H1 (cell line): ENCODE data around the gene SLC27A4. TPM values are rescaled to one million over a fixed set of nuclear protein-coding genes. Genes with fewer than 3 reads are reported as not detected.

Experiments used
- CTCF ChIA-PET: fragments of 300-600 bp; sonication (Branson Sonifier 250); formaldehyde crosslinking; loops from one replicate; lab custom pipeline; 2021; ENCODE audit not compliant: partially characterized antibody; lab: Charles Lee
- POLR2A ChIA-PET: fragments of 300-600 bp; sonication (Branson Sonifier 250); formaldehyde crosslinking; loops from one replicate; lab custom pipeline; 2021; ENCODE audit warnings: inconsistent platforms; ENCODE audit not compliant: partially characterized antibody; lab: Charles Lee
- DNase-seq, 2 experiments: peaks; one replicate each; pipeline versions ENCODE4 v3.0.0 to v3.0.0-alpha.2; 2010 to 2022; ENCODE audit warnings: low spot score in 2 of 2, low read depth in 1 of 2, mixed read lengths in 1 of 2
- FAIRE-seq: peaks from 2 replicates; lab custom pipeline; 2011; peaks lifted over from hg19 to GRCh38; lab: Jason Lieb, UNC
- H2AFZ ChIP-seq: 2 replicates; pipeline ENCODE4 v1.8.1; 2012; ENCODE audit warnings: low read length, inconsistent platforms
- H2AK5ac ChIP-seq: 2 replicates; pipeline ENCODE4 v1.6.1; 2013; ENCODE audit warnings: low read depth, low read length
- H2BK120ac ChIP-seq: replicated peaks from 2 replicates; pipeline ENCODE3; 2013; ENCODE audit warnings: low read depth, low read length, inconsistent platforms
- H2BK12ac ChIP-seq: 2 replicates; pipeline ENCODE4 v1.6.1; 2013; ENCODE audit warnings: low read depth, low read length
- H2BK15ac ChIP-seq: 2 replicates; pipeline ENCODE4 v1.6.1; 2013; ENCODE audit warnings: low read length
- H2BK20ac ChIP-seq: 2 replicates; pipeline ENCODE4 v1.6.1; 2013; ENCODE audit warnings: low read length
- H2BK5ac ChIP-seq: 2 replicates; pipeline ENCODE4 v1.6.1; 2013; ENCODE audit warnings: low read depth, low read length
- H3K14ac ChIP-seq: 2 replicates; pipeline ENCODE4 v1.6.1; 2013; ENCODE audit warnings: inconsistent platforms; ENCODE audit not compliant: insufficient read length
- H3K18ac ChIP-seq: 2 replicates; pipeline ENCODE4 v1.6.1; 2013; ENCODE audit warnings: low read length; ENCODE audit errors: extremely low read depth
- H3K23ac ChIP-seq: 2 replicates; pipeline ENCODE4 v1.6.1; 2013; ENCODE audit warnings: inconsistent platforms; ENCODE audit not compliant: insufficient read length
- H3K23me2 ChIP-seq: 2 replicates; pipeline ENCODE4 v1.6.1; 2013; ENCODE audit warnings: low read depth, low read length
- H3K27ac ChIP-seq: 2 replicates; pipeline ENCODE4 v1.6.1; 2011; ENCODE audit warnings: low read depth, low read length, inconsistent platforms
- H3K27me3 ChIP-seq, 4 experiments: replicated peaks in 1 of 4; 1 replicate in 1 of 4; 2 replicates in 3 of 4; pipeline versions ENCODE4 v1.6.1 to v1.8.1; 2011 to 2013; ENCODE audit warnings: low read length in 3 of 4, mild to moderate bottlenecking in 3 of 4, inconsistent platforms in 2 of 4, mixed read lengths in 2 of 4, moderate library complexity in 1 of 4; ENCODE audit not compliant: control insufficient read depth in 3 of 4, insufficient read depth in 3 of 4; ENCODE audit errors: extremely low read depth in 1 of 4
- H3K36me3 ChIP-seq, 4 experiments: 2 replicates each; pipeline versions ENCODE4 v1.6.1 to v1.8.1; 2011 to 2013; ENCODE audit warnings: mild to moderate bottlenecking in 4 of 4, low read length in 3 of 4, moderate library complexity in 2 of 4, control low read depth in 1 of 4, inconsistent platforms in 1 of 4; ENCODE audit not compliant: insufficient read depth in 4 of 4, control insufficient read depth in 2 of 4
- H3K4ac ChIP-seq: replicated peaks from 2 replicates; pipeline ENCODE3; 2013; ENCODE audit warnings: low read length, low read depth, mixed read lengths, inconsistent platforms; ENCODE audit not compliant: insufficient read length
- H3K4me1 ChIP-seq, 4 experiments: replicated peaks in 1 of 4; 1 replicate in 1 of 4; 2 replicates in 3 of 4; pipeline versions ENCODE4 v1.6.1 to v1.8.1; 2011 to 2013; ENCODE audit warnings: low read length in 3 of 4, inconsistent platforms in 2 of 4, mixed read lengths in 1 of 4; ENCODE audit not compliant: insufficient read depth in 4 of 4, control insufficient read depth in 3 of 4
- H3K4me2 ChIP-seq, 2 experiments: 2 replicates each; pipeline versions ENCODE4 v1.6.1 to v1.8.1; 2011 to 2013; ENCODE audit warnings: low read depth in 2 of 2, low read length in 2 of 2, control low read depth in 1 of 2, inconsistent platforms in 1 of 2, mild to moderate bottlenecking in 1 of 2; ENCODE audit not compliant: insufficient read depth in 1 of 2
- H3K4me3 ChIP-seq, 4 experiments: fragments of 200-600, 300-600 bp in 1 of 4; sonication (generic), shearing (Covaris generic), sonication (Bioruptor Twin) in 1 of 4; 2 replicates each; pipeline versions ENCODE4 v1.5.1 to v1.8.1; 2011 to 2016; ENCODE audit warnings: low read length in 4 of 4, low read depth in 3 of 4, control low read depth in 2 of 4, inconsistent platforms in 2 of 4, mild to moderate bottlenecking in 2 of 4, mixed read lengths in 1 of 4, moderate library complexity in 1 of 4; ENCODE audit not compliant: insufficient read depth in 2 of 4; ENCODE audit errors: extremely low read depth in 1 of 4
- H3K56ac ChIP-seq: replicated peaks from 2 replicates; pipeline ENCODE3; 2013; ENCODE audit warnings: low read depth, mild to moderate bottlenecking, mixed read lengths, low read length, inconsistent platforms; ENCODE audit not compliant: insufficient read length
- H3K79me1 ChIP-seq: 2 replicates; pipeline ENCODE4 v1.6.1; 2013; ENCODE audit warnings: low read depth, low read length, control low read depth
- H3K79me2 ChIP-seq, 2 experiments: 2 replicates each; pipeline versions ENCODE4 v1.6.1 to v1.8.1; 2012 to 2013; ENCODE audit warnings: low read length in 2 of 2, mild to moderate bottlenecking in 2 of 2, inconsistent platforms in 1 of 2; ENCODE audit not compliant: insufficient read depth in 2 of 2, control insufficient read depth in 1 of 2
- H3K9ac ChIP-seq, 4 experiments: replicated peaks in 1 of 4; 1 replicate in 1 of 4; 2 replicates in 3 of 4; pipeline versions ENCODE4 v1.6.1 to v1.8.1; 2011 to 2013; ENCODE audit warnings: low read depth in 3 of 4, low read length in 3 of 4, control low read depth in 2 of 4, mild to moderate bottlenecking in 2 of 4, moderate library complexity in 2 of 4, inconsistent platforms in 1 of 4; ENCODE audit errors: extremely low read depth in 1 of 4
- H3K9me3 ChIP-seq, 2 experiments: 2 replicates each; pipeline versions ENCODE4 v1.6.1 to v1.8.1; 2012 to 2013; ENCODE audit warnings: mild to moderate bottlenecking in 2 of 2, moderate library complexity in 2 of 2, control low read depth in 1 of 2, inconsistent platforms in 1 of 2, low read depth in 1 of 2, low read length in 1 of 2, mixed read lengths in 1 of 2; ENCODE audit not compliant: insufficient read depth in 2 of 2
- H4K20me1 ChIP-seq, 2 experiments: replicated peaks in 1 of 2; 2 replicates each; pipeline versions ENCODE3 to v1.8.1; 2011 to 2013; ENCODE audit warnings: inconsistent platforms in 2 of 2, low read length in 2 of 2, mild to moderate bottlenecking in 1 of 2; ENCODE audit not compliant: insufficient read depth in 2 of 2, control insufficient read depth in 1 of 2
- H4K5ac ChIP-seq: 2 replicates; pipeline ENCODE4 v1.6.1; 2013; ENCODE audit warnings: low read length, low read depth, mixed read lengths, inconsistent platforms; ENCODE audit not compliant: insufficient read length
- H4K8ac ChIP-seq: 2 replicates; pipeline ENCODE4 v1.8.0; 2013; ENCODE audit warnings: mild to moderate bottlenecking, moderate library complexity, low read length, inconsistent platforms; ENCODE audit not compliant: insufficient read depth; ENCODE audit errors: extremely low read depth
- H4K91ac ChIP-seq: replicated peaks from 2 replicates; pipeline ENCODE3; 2013; ENCODE audit warnings: low read length, mixed read lengths, inconsistent platforms; ENCODE audit not compliant: insufficient read length
- ATF3 ChIP-seq: IDR thresholded peaks from 2 replicates; pipeline ENCODE4 v1.6.1; 2011; ENCODE audit warnings: low read depth, mild to moderate bottlenecking, low read length; ENCODE audit not compliant: insufficient read depth
- CHD1 ChIP-seq: IDR thresholded peaks from 2 replicates; pipeline ENCODE4 v1.6.1; 2012; ENCODE audit warnings: low read depth, low read length, improper control_type of control experiment
- GTF2F1 ChIP-seq: IDR thresholded peaks from 2 replicates; pipeline ENCODE4 v1.6.1; 2012; ENCODE audit warnings: low read depth, low read length, improper control_type of control experiment, borderline replicate concordance
- NRF1 ChIP-seq: IDR thresholded peaks from 2 replicates; pipeline ENCODE4 v1.6.1; 2011; ENCODE audit warnings: mild to moderate bottlenecking, low read depth, low read length, improper control_type of control experiment
- TAF1 ChIP-seq: IDR thresholded peaks from 2 replicates; pipeline ENCODE4 v1.6.1; 2011; ENCODE audit warnings: mild to moderate bottlenecking, low read depth, low read length
- TEAD4 ChIP-seq: IDR thresholded peaks from 2 replicates; pipeline ENCODE4 v1.6.1; 2012; ENCODE audit warnings: low read depth, low read length, inconsistent platforms, mixed read lengths
- YY1 ChIP-seq: IDR thresholded peaks from 2 replicates; pipeline ENCODE4 v1.6.1; 2011; ENCODE audit warnings: low read depth, mild to moderate bottlenecking, low read length
- WGBS, 2 experiments: shearing (Covaris generic) in 1 of 2; methylation state at CpG; one replicate each; pipeline versions ENCODE4 v1.1.6 to v1.1.7; 2013 to 2015; ENCODE audit warnings: low lambda C conversion rate in 2 of 2, mixed read lengths in 2 of 2, inconsistent platforms in 1 of 2, low coverage in 1 of 2, missing lambda C conversion rate in 1 of 2; ENCODE audit not compliant: insufficient replicate concordance in 2 of 2, insufficient coverage in 1 of 2, insufficient read length in 1 of 2; ENCODE audit errors: extremely low coverage in 1 of 2, missing lambda C conversion rate in 1 of 2; 5-methylcytosine and 5-hydroxymethylcytosine counted together
- polyA plus RNA-seq, 7 experiments: library from polyadenylated mRNA; depleted of rRNA in 3 of 7; stranded (reverse) in 5 of 7; unstranded in 2 of 7; fragments of >200 nt in 5 of 7; fragments of 200-250 nt in 2 of 7; gene quantifications; 1 replicate in 5 of 7; 2 replicates in 1 of 7; 4 replicates in 1 of 7; pipeline versions ENCODE4 v1.2.1 to v1.2.3, GENCODE V29; 2011 to 2013; ENCODE audit warnings: missing spikeins in 2 of 7, mixed read lengths in 2 of 7
- total RNA-seq: library from RNA; stranded (reverse); fragmentation: NEBNext Ultra II Directional; extraction: Animal tissue kit (Norgen Biotek cat#: 25700); gene quantifications from 2 replicates; pipeline ENCODE4 v1.2.1, GENCODE V29; 2021
- TF ChIP-seq, protein P1 (sequence below): IDR thresholded peaks from 2 replicates; pipeline ENCODE4 v1.6.1; 2012; ENCODE audit warnings: low read length, inconsistent platforms

SLC27A4 gene
- total and polyA plus RNA-seq, 2 of the 8 experiments (the other 6 are each of a cell fraction or from before 2014, with no cell fraction given): 14.9 to 20.5 TPM

DNA sequence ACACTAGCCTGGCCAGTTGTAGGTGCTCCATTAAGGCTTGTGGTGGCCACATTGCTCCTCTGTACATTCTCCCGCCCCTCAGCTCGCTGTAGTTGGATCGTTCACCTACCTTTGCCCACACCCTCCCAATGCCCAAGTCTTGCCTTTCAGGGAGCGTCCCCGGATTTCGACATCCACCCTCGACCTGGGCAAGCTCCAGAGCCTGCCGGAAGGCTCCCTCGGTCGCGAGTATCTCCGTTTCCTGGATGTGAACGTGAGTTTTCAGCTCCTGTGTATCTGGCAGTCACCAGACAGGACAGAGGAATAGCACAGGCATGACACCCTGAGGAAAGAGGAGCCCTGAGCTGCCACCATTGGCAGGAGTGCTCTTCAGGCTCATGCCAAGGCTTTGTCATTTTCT is 14.7 kb upstream of the SLC27A4 start:
- Histone ChIP-seq H3K4me1 (no peaks in the 10 kb centered on the region; a peak in 3 of 7 replicates), H3K36me3 (peaks cover 0 to 11% (median 1%) of the 10 kb centered on the region in 4 experiments; a peak in 4 of 8 replicates), H2BK5ac (no peak overlapping the region), H3K4me3 (no peak overlapping the region), H2BK20ac (no peak overlapping the region), H3K4me2 (no peak overlapping the region), H3K9ac (no peak overlapping the region), H3K9me3 (no peaks in the 10 kb centered on the region), H4K5ac (no peak overlapping the region), H3K23me2 (peaks cover 7% of the 10 kb centered on the region), H3K14ac (no peak overlapping the region), H3K56ac (no peak overlapping the region), H3K27ac (no peak overlapping the region), H4K20me1 (peaks cover 1 to 3% of the 10 kb centered on the region in 2 experiments), H2BK12ac (no peak overlapping the region), H2BK120ac (no peak overlapping the region), H3K79me2 (peaks cover 0 to 25% of the 10 kb centered on the region in 2 experiments; a peak in 2 of 4 replicates), H3K23ac (no peak overlapping the region), H4K8ac (peak overlapping the region; percentile 38; the same call in 1 of the 2 replicates), H2AK5ac (no peak overlapping the region), H2BK15ac (no peak overlapping the region), H3K27me3 (no peaks in the 10 kb centered on the region), H3K18ac (no peak overlapping the region), H4K91ac (no peak overlapping the region), H3K79me1 (peaks cover 8% of the 10 kb centered on the region; the same call in 1 of the 2 replicates), H2AFZ (no peak overlapping the region), H3K4ac (no peak overlapping the region)
- FAIRE-seq (no peak), DNase-seq (no peak)
- 97% methylated on average over 13 of the region's 13 CpGs; no CpG with 5 or more reads in 1 of the 2 experiments for WGBS, 2 experiments
- CTCF ChIA-PET: interaction anchor here (1.1 to 2.9 kb wide), 9 partner anchors 10 to 142 kb away, joined by 3 to 12 read pairs (median 4); no protein-coding TSS in a partner anchor
- TF ChIP-seq GTF2F1: no peak
- TF ChIP-seq, protein P1, sequence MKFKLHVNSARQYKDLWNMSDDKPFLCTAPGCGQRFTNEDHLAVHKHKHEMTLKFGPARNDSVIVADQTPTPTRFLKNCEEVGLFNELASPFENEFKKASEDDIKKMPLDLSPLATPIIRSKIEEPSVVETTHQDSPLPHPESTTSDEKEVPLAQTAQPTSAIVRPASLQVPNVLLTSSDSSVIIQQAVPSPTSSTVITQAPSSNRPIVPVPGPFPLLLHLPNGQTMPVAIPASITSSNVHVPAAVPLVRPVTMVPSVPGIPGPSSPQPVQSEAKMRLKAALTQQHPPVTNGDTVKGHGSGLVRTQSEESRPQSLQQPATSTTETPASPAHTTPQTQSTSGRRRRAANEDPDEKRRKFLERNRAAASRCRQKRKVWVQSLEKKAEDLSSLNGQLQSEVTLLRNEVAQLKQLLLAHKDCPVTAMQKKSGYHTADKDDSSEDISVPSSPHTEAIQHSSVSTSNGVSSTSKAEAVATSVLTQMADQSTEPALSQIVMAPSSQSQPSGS: no peak
- TF ChIP-seq TEAD4: no peak
- TF ChIP-seq NRF1: no peak
- TF ChIP-seq TAF1: no peak
- TF ChIP-seq YY1: no peak
- no peak for TF ChIP-seq ATF3
- no peak for TF ChIP-seq CHD1
- POLR2A ChIA-PET: interaction anchor here (1.1 to 3.1 kb wide), 2 partner anchors 11 to 22 kb away, joined by 3 to 10 read pairs; no protein-coding TSS in a partner anchor
